Measurements from ENCODE around the gene CDON. TPM values are rescaled to one million over a fixed set of nuclear protein-coding genes. Genes with fewer than 3 reads are reported as not detected.

The CDON gene
- polyA plus RNA-seq, 2 of the 4 experiments (the other 2 are of a cell fraction), result 1.7 to 5.6 TPM

DNA sequence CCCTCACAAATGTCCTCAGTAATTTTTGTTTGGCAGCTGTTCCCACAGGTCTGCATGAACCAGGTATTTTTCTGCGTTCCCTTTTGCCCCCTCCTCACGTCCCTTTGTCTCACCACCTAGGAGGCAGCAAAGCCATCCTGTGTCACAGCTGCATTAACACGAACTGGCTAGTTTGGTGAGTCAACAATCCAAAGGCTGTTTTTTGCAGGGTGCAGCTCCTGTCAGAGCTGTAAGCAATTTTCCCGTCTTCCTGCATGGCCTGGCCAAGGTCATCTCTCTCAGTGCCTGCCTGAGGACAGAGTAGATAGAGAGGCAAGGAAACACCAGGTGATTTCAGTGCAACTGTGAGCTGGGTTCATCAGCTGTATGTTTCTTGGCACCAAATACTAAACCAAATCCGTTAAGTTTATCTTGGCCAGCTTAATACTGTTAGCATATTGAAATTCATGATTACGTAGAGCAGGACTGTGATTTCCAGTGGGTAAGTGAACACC, 137.4 kb downstream of the CDON start:
- Histone ChIP-seq H3K4me3 (no peak overlapping the region), H3K4me2 (no peak overlapping the region), H3K9me3 (no peaks in the 10 kb centered on the region), H3K27ac (no peak overlapping the region), H3K4me1 (no peaks in the 10 kb centered on the region)
- no peak for FAIRE-seq
- ATAC-seq, result no peak
- TF ChIP-seq MAX (IDR thresholded peaks at IDR 0.05) (no peak), RCOR1 (IDR thresholded peaks at IDR 0.05; ENCODE audit: low read depth, low read length) (no peak), NR3C1 (IDR thresholded peaks at IDR 0.05) (no peak), MAFK (IDR thresholded peaks at IDR 0.05; ENCODE audit: partially characterized antibody) (no peak), MAZ (IDR thresholded peaks at IDR 0.05; ENCODE audit: borderline replicate concordance, low read depth, low read length) (no peak)
- TF ChIP-seq, protein P1, sequence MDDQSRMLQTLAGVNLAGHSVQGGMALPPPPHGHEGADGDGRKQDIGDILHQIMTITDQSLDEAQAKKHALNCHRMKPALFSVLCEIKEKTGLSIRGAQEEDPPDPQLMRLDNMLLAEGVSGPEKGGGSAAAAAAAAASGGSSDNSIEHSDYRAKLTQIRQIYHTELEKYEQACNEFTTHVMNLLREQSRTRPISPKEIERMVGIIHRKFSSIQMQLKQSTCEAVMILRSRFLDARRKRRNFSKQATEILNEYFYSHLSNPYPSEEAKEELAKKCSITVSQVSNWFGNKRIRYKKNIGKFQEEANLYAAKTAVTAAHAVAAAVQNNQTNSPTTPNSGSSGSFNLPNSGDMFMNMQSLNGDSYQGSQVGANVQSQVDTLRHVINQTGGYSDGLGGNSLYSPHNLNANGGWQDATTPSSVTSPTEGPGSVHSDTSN (IDR thresholded peaks at IDR 0.05), result no peak
- POLR2A ChIA-PET, result no interaction called here
- WGBS (ENCODE audit: missing lambda C conversion rate), result 58% methylated on average over 6 of the region's 6 CpGs
- CTCF ChIA-PET, result interaction anchor here (1.0 to 5.5 kb wide), 4 partner anchors 16 to 266 kb away, joined by 3 to 80 read pairs (median 24); no protein-coding TSS in a partner anchor
- DNase-seq (ENCODE audit: low read depth in 1 of 2, low spot score in 1 of 2), result no peak

- Histone ChIP-seq H3K4me3 (no peak overlapping the region), H3K27ac (no peak overlapping the region), H3K4me2 (no peak overlapping the region), H3K4me1 (no peaks in the 10 kb centered on the region), H3K9me3 (no peaks in the 10 kb centered on the region)
- FAIRE-seq, result no peak
- no peak for ATAC-seq
- TF ChIP-seq SREBF2 (IDR thresholded peaks at IDR 0.05) (no peak), EP300 (IDR thresholded peaks at IDR 0.05) (no peak), ESRRA (IDR thresholded peaks at IDR 0.05; ENCODE audit: borderline replicate concordance, low read length) (no peak), HOXA7 (CRISPR knock-in tag; IDR thresholded peaks at IDR 0.05) (no peak), CBX2 (IDR thresholded peaks at IDR 0.05; ENCODE audit: borderline replicate concordance, low read depth) (no peak), REST (IDR thresholded peaks at IDR 0.05) (no peak), RARB (CRISPR knock-in tag; IDR thresholded peaks at IDR 0.05) (no peak), HMGXB4 (CRISPR knock-in tag; IDR thresholded peaks at IDR 0.05; ENCODE audit: borderline replicate concordance) (no peak), ZC3H11A (IDR thresholded peaks at IDR 0.05) (no peak), PHF8 (IDR thresholded peaks at IDR 0.05; ENCODE audit: borderline replicate concordance, low read depth) (no peak), HEYL (CRISPR knock-in tag; IDR thresholded peaks at IDR 0.05) (no peak), ZFP36 (IDR thresholded peaks at IDR 0.05; ENCODE audit: borderline replicate concordance, partially characterized antibody) (no peak), MAX (IDR thresholded peaks at IDR 0.05) (no peak), HOXB5 (CRISPR knock-in tag; IDR thresholded peaks at IDR 0.05) (no peak), HOXB13 (CRISPR knock-in tag; IDR thresholded peaks at IDR 0.05; ENCODE audit: low read depth) (no peak), TFCP2L1 (CRISPR knock-in tag; IDR thresholded peaks at IDR 0.05) (no peak)
- ChIA-PET CTCF (interaction anchor here (0.6 to 5.5 kb wide), 5 partner anchors 17 to 387 kb away, joined by 3 to 80 read pairs (median 11); no protein-coding TSS in a partner anchor), POLR2A (no interaction called here)
- no peak for DNase-seq (ENCODE audit: low read depth in 1 of 2, low spot score in 1 of 2)
- WGBS (ENCODE audit: missing lambda C conversion rate), result 80% methylated on average over 9 of the region's 9 CpGs
Measured at GRCh38 chr11:125924384-125925007, 138.2 kb downstream of the CDON start.
